HEK293 (cell line): Measurements from ENCODE around the gene C1QTNF12.

Experiments used
- CTCF ChIA-PET: fragments of 350-600 bp; formaldehyde crosslinking; extraction: SDS; loops from one replicate; lab custom pipeline; 2021; ENCODE audit warnings: antibody characterized with exemption; lab: Yijun Ruan, JAX
- POLR2A ChIA-PET: fragments of 300-600 bp; formaldehyde crosslinking; extraction: SDS; loops from one replicate; lab custom pipeline; 2020; ENCODE audit warnings: antibody characterized with exemption, inconsistent platforms; lab: Yijun Ruan, JAX
- H3K27ac ChIP-seq: fragments of 200-500 bp; sonication (Bioruptor generic); 2 replicates; pipeline ENCODE4 v1.5.1; 2014; ENCODE audit warnings: low read depth, low read length, control low read depth, inconsistent platforms; ENCODE audit errors: extremely low read depth
- H3K36me3 ChIP-seq, 2 experiments: fragments of 200-500 bp in 1 of 2; sonication (Bioruptor generic) in 1 of 2; 1 replicate in 1 of 2; 2 replicates in 1 of 2; pipeline ENCODE4 v1.5.1; 2014 to 2017; ENCODE audit warnings: inconsistent platforms in 2 of 2, low read length in 2 of 2; ENCODE audit not compliant: control insufficient read depth in 2 of 2, insufficient read depth in 1 of 2
- H3K4me1 ChIP-seq: fragments of 200-500 bp; sonication (Bioruptor generic); 2 replicates; pipeline ENCODE4 v1.5.1; 2014; ENCODE audit warnings: mild to moderate bottlenecking, low read length, inconsistent platforms; ENCODE audit not compliant: control insufficient read depth, insufficient read depth
- H3K4me3 ChIP-seq: 2 replicates; pipeline ENCODE4 v1.5.1; 2011; ENCODE audit warnings: low read depth, mild to moderate bottlenecking, control low read depth, low read length, moderate library complexity
- H3K9me3 ChIP-seq: fragments of 200-500 bp; sonication (Bioruptor generic); 2 replicates; pipeline ENCODE4 v1.5.1; 2014; ENCODE audit warnings: low read depth, low read length, inconsistent platforms; ENCODE audit not compliant: control insufficient read depth, insufficient read depth
- GLI4 ChIP-seq: fragments of 450-650 bp; formaldehyde crosslinking; IDR thresholded peaks from 2 replicates; pipeline ENCODE4 v1.5.1; 2016; ENCODE audit warnings: missing biosample characterization, missing genetic modification characterization
- GLIS1 ChIP-seq: fragments of 450-650 bp; formaldehyde crosslinking; IDR thresholded peaks from 2 replicates; pipeline ENCODE4 v1.5.1; 2016; ENCODE audit warnings: missing biosample characterization, missing genetic modification characterization
- GLIS2 ChIP-seq: fragments of 450-650 bp; formaldehyde crosslinking; IDR thresholded peaks from 2 replicates; pipeline ENCODE4 v1.5.1; 2016; ENCODE audit warnings: missing biosample characterization, missing genetic modification characterization
- IKZF3 ChIP-seq: fragments of 450-650 bp; IDR thresholded peaks from 2 replicates; pipeline ENCODE4 v1.5.0; 2018; ENCODE audit warnings: missing biosample characterization, mild to moderate bottlenecking, missing genetic modification characterization, moderate library complexity
- KLF17 ChIP-seq: fragments of 450-650 bp; formaldehyde crosslinking; IDR thresholded peaks from 2 replicates; pipeline ENCODE4 v1.5.1; 2016; ENCODE audit warnings: missing biosample characterization, missing genetic modification characterization
- PBX3 ChIP-seq: sonication (generic); formaldehyde crosslinking; IDR thresholded peaks from 2 replicates; pipeline ENCODE4 v1.8.1; 2022; ENCODE audit warnings: mild to moderate bottlenecking, moderate library complexity, missing genetic modification reagents
- SCRT2 ChIP-seq: fragments of 450-650 bp; formaldehyde crosslinking; IDR thresholded peaks from 2 replicates; pipeline ENCODE4 v1.5.1; 2016; ENCODE audit warnings: missing biosample characterization, missing genetic modification characterization
- SP2 ChIP-seq: fragments of 450-650 bp; formaldehyde crosslinking; IDR thresholded peaks from 2 replicates; pipeline ENCODE4 v1.5.1; 2016; ENCODE audit warnings: missing biosample characterization, missing genetic modification characterization
- TSHZ1 ChIP-seq: fragments of 450-650 bp; formaldehyde crosslinking; IDR thresholded peaks from 2 replicates; pipeline ENCODE4 v1.5.1; 2016; ENCODE audit warnings: missing biosample characterization, missing genetic modification characterization, borderline replicate concordance
- ZBTB20 ChIP-seq: fragments of 450-650 bp; formaldehyde crosslinking; IDR thresholded peaks from 2 replicates; pipeline ENCODE4 v1.5.1; 2016; ENCODE audit warnings: missing biosample characterization, missing genetic modification characterization
- ZBTB26 ChIP-seq: fragments of 450-650 bp; formaldehyde crosslinking; optimal IDR thresholded peaks from 2 replicates; pipeline ENCODE3; 2016; ENCODE audit warnings: missing biosample characterization, mild to moderate bottlenecking, missing genetic modification characterization
- ZBTB44 ChIP-seq: fragments of 450-650 bp; IDR thresholded peaks from 2 replicates; pipeline ENCODE4 v1.5.1; 2018; ENCODE audit warnings: missing biosample characterization, mild to moderate bottlenecking, missing genetic modification characterization
- ZIC2 ChIP-seq: fragments of 450-650 bp; formaldehyde crosslinking; IDR thresholded peaks from 2 replicates; pipeline ENCODE4 v1.5.1; 2016; ENCODE audit warnings: missing biosample characterization, missing genetic modification characterization
- ZNF114 ChIP-seq: fragments of 450-650 bp; formaldehyde crosslinking; IDR thresholded peaks from 2 replicates; pipeline ENCODE4 v1.5.0; 2017; ENCODE audit warnings: missing biosample characterization, missing genetic modification characterization
- ZNF121 ChIP-seq: fragments of 450-650 bp; formaldehyde crosslinking; IDR thresholded peaks from 2 replicates; pipeline ENCODE4 v1.5.1; 2016; ENCODE audit warnings: missing biosample characterization, missing genetic modification characterization
- ZNF157 ChIP-seq: fragments of 450-650 bp; formaldehyde crosslinking; IDR thresholded peaks from 2 replicates; pipeline ENCODE4 v1.5.1; 2016; ENCODE audit warnings: missing biosample characterization, missing genetic modification characterization
- ZNF341 ChIP-seq: fragments of 450-650 bp; formaldehyde crosslinking; IDR thresholded peaks from 2 replicates; pipeline ENCODE4; 2016; ENCODE audit warnings: low read depth, missing biosample characterization, missing genetic modification characterization
- ZNF354C ChIP-seq: fragments of 450-650 bp; formaldehyde crosslinking; IDR thresholded peaks from 2 replicates; pipeline ENCODE4 v1.5.1; 2016; ENCODE audit warnings: missing biosample characterization, missing genetic modification characterization, low read depth, borderline replicate concordance
- ZNF394 ChIP-seq: fragments of 450-650 bp; formaldehyde crosslinking; IDR thresholded peaks from 2 replicates; pipeline ENCODE4 v1.5.1; 2016; ENCODE audit warnings: missing biosample characterization, missing genetic modification characterization, mild to moderate bottlenecking, moderate library complexity, borderline replicate concordance
- ZNF530 ChIP-seq: fragments of 450-650 bp; formaldehyde crosslinking; IDR thresholded peaks from 2 replicates; pipeline ENCODE4 v1.5.1; 2016; ENCODE audit warnings: low read depth, missing biosample characterization, missing genetic modification characterization
- ZNF544 ChIP-seq: fragments of 450-650 bp; formaldehyde crosslinking; IDR thresholded peaks from 2 replicates; pipeline ENCODE4 v1.5.0; 2017; ENCODE audit warnings: missing biosample characterization, missing genetic modification characterization
- ZNF561 ChIP-seq: fragments of 450-650 bp; IDR thresholded peaks from 2 replicates; pipeline ENCODE4 v1.5.1; 2018; ENCODE audit warnings: missing biosample characterization, missing genetic modification characterization, borderline replicate concordance
- ZNF76 ChIP-seq: fragments of 450-650 bp; formaldehyde crosslinking; IDR thresholded peaks from 2 replicates; pipeline ENCODE4; 2016; ENCODE audit warnings: low read depth, missing biosample characterization, missing genetic modification characterization, borderline replicate concordance
- ZSCAN18 ChIP-seq: fragments of 450-650 bp; formaldehyde crosslinking; IDR thresholded peaks from 2 replicates; pipeline ENCODE4 v1.5.1; 2016; ENCODE audit warnings: missing biosample characterization, missing genetic modification characterization

C1QTNF12 gene

GRCh38 chr1:1274931-1275431 lies 28.5 kb upstream of the C1QTNF12 start:
- TF ChIP-seq ZNF544 (tag by site-specific recombination) (no peak), GLIS1 (tag by site-specific recombination) (no peak), ZNF530 (tag by site-specific recombination) (no peak), ZNF394 (no peak), SP2 (no peak), IKZF3 (no peak), TSHZ1 (tag by site-specific recombination) (no peak), GLI4 (tag by site-specific recombination) (no peak), ZNF341 (no peak), ZNF114 (tag by site-specific recombination) (no peak), ZBTB26 (tag by site-specific recombination) (no peak), ZIC2 (no peak), ZBTB44 (tag by site-specific recombination) (no peak), ZNF157 (tag by site-specific recombination) (no peak), SCRT2 (tag by site-specific recombination) (no peak), ZNF121 (tag by site-specific recombination) (no peak), ZNF76 (tag by site-specific recombination) (no peak), ZNF354C (tag by site-specific recombination) (no peak)
- TF ChIP-seq, all 188 proteins: peak for 0
- CTCF ChIA-PET, result interaction anchor here (0.6 to 0.8 kb wide), 2 partner anchors 8 to 11 kb away, joined by 3 read pairs; no protein-coding TSS in a partner anchor
- 0 out of 2 replicates have a peak, but pooled peaks cover 4% of the 10 kb centered on the region for H3K4me1 ChIP-seq
- H3K36me3 ChIP-seq, result peaks cover 4 to 28% of the 10 kb centered on the region in 2 experiments; a peak in 2 of 3 replicates
- H3K9me3 ChIP-seq, result no peaks in the 10 kb centered on the region
- POLR2A ChIA-PET, result no interaction called here
- no peak overlapping the region for H3K4me3 ChIP-seq
- H3K27ac ChIP-seq, result no peak overlapping the region

GRCh38 chr1:1274299-1274930 lies 27.9 kb upstream of the C1QTNF12 start:
- ChIA-PET POLR2A (interaction anchor here (1.8 kb wide), 2 partner anchors 10 to 17 kb away, joined by 6 to 12 read pairs; no protein-coding TSS in a partner anchor), CTCF (interaction anchor here (0.6 to 0.8 kb wide), 2 partner anchors 9 to 10 kb away, joined by 3 read pairs; no protein-coding TSS in a partner anchor)
- peak overlapping the region; percentile 62 for H3K4me3 ChIP-seq
- no peaks in the 10 kb centered on the region for H3K9me3 ChIP-seq
- peak overlapping the region; percentile 86 for H3K27ac ChIP-seq
- H3K36me3 ChIP-seq, result peaks cover 4 to 34% of the 10 kb centered on the region in 2 experiments; a peak in 2 of 3 replicates
- H3K4me1 ChIP-seq, result 0 out of 2 replicates have a peak, but pooled peaks cover 4% of the 10 kb centered on the region
- TF ChIP-seq ZNF561 (tag by site-specific recombination) (0 out of 2 replicates have a peak, but pooled peaks have one; percentile 13), ZSCAN18 (tag by site-specific recombination) (no peak), ZBTB20 (peak; percentile 5; the same call in 1 of the 2 replicates), ZIC2 (0 out of 2 replicates have a peak, but pooled peaks have one; percentile 6), KLF17 (tag by site-specific recombination) (peak; percentile 59; the same call in 1 of the 2 replicates), PBX3 (peak; percentile 4; the same call in 1 of the 2 replicates), GLIS2 (tag by site-specific recombination) (peak; percentile 62; the same call in 1 of the 2 replicates)
